ENCODE results near the gene MYO3B.
"Not testable (repeated sequence)": the region's sequence is repeated elsewhere in the genome, so short reads cannot be mapped to it uniquely, and the experiment has no call there.

MYO3B gene

GRCh38 chr2:170669909-170670308 is 492.0 kb downstream of the MYO3B start:
- Histone ChIP-seq H4K20me1 (ENCODE audit: control insufficient read depth, insufficient read depth, low read depth, low read length) (no peaks in the 10 kb centered on the region), H3K9me3 (ENCODE audit: control insufficient read depth, insufficient read depth, low read length) (no peaks in the 10 kb centered on the region), H3F3A (ENCODE audit: control insufficient read depth, insufficient read depth) (no peaks in the 10 kb centered on the region), H3K4me2 (ENCODE audit: low read length) (no peak overlapping the region), H3K36me3 (ENCODE audit: control insufficient read depth, low read length) (no peaks in the 10 kb centered on the region), H3K4me3 (ENCODE audit: low read length) (no peak overlapping the region), H3K27me3 (ENCODE audit: control insufficient read depth, low read length) (0 out of 2 replicates have a peak, but pooled peaks cover 2% of the 10 kb centered on the region), H3K4me1 (ENCODE audit: control insufficient read depth, low read length) (no peaks in the 10 kb centered on the region), H3K79me2 (ENCODE audit: control insufficient read depth, low read length) (no peaks in the 10 kb centered on the region), H3K27ac (ENCODE audit: low read depth, low read length) (no peak overlapping the region), H3K9me2 (replicated peaks; ENCODE audit: control insufficient read depth, low read length) (no peaks in the 10 kb centered on the region)
- TF ChIP-seq CTCF (IDR thresholded peaks at IDR 0.05; ENCODE audit: low read depth, low read length, poor library complexity, severe bottlenecking) (no peak), EZH2phosphoT487 (IDR thresholded peaks at IDR 0.05; ENCODE audit: borderline replicate concordance, low read length) (no peak)

GRCh38 chr2:170670651-170671050 is 492.7 kb downstream of the MYO3B start:
- H4K20me1 ChIP-seq (ENCODE audit: control insufficient read depth, insufficient read depth, low read depth, low read length) = no peaks in the 10 kb centered on the region
- H3K27ac ChIP-seq (ENCODE audit: low read depth, low read length) = no peak overlapping the region
- H3K9me2 ChIP-seq (replicated peaks; ENCODE audit: control insufficient read depth, low read length) = no peaks in the 10 kb centered on the region
- H3K36me3 ChIP-seq (ENCODE audit: control insufficient read depth, low read length) = no peaks in the 10 kb centered on the region
- H3F3A ChIP-seq (ENCODE audit: control insufficient read depth, insufficient read depth) = no peaks in the 10 kb centered on the region
- H3K4me3 ChIP-seq (ENCODE audit: low read length) = no peak overlapping the region
- no peak overlapping the region for H3K4me2 ChIP-seq (ENCODE audit: low read length)
- H3K4me1 ChIP-seq (ENCODE audit: control insufficient read depth, low read length) = no peaks in the 10 kb centered on the region
- H3K9me3 ChIP-seq (ENCODE audit: control insufficient read depth, insufficient read depth, low read length) = no peaks in the 10 kb centered on the region
- no peak for TF ChIP-seq EZH2phosphoT487 (IDR thresholded peaks at IDR 0.05; ENCODE audit: borderline replicate concordance, low read length)
- no peak for TF ChIP-seq CTCF (IDR thresholded peaks at IDR 0.05; ENCODE audit: low read depth, low read length, poor library complexity, severe bottlenecking)
- H3K27me3 ChIP-seq (ENCODE audit: control insufficient read depth, low read length) = 0 out of 2 replicates have a peak, but pooled peaks cover 2% of the 10 kb centered on the region
- no peaks in the 10 kb centered on the region for H3K79me2 ChIP-seq (ENCODE audit: control insufficient read depth, low read length)

- H3K36me3 ChIP-seq (ENCODE audit: control insufficient read depth, low read length) = no peaks in the 10 kb centered on the region
- no peaks in the 10 kb centered on the region for H3K9me3 ChIP-seq (ENCODE audit: control insufficient read depth, insufficient read depth, low read length)
- no peaks in the 10 kb centered on the region for H3K4me1 ChIP-seq (ENCODE audit: control insufficient read depth, low read length)
- TF ChIP-seq CTCF (IDR thresholded peaks at IDR 0.05; ENCODE audit: low read depth, low read length, poor library complexity, severe bottlenecking) = no peak
- no peak for TF ChIP-seq EZH2phosphoT487 (IDR thresholded peaks at IDR 0.05; ENCODE audit: borderline replicate concordance, low read length)
- H4K20me1 ChIP-seq (ENCODE audit: control insufficient read depth, insufficient read depth, low read depth, low read length) = no peaks in the 10 kb centered on the region
- no peaks in the 10 kb centered on the region for H3K79me2 ChIP-seq (ENCODE audit: control insufficient read depth, low read length)
- H3K4me3 ChIP-seq (ENCODE audit: low read length) = no peak overlapping the region
- 0 out of 2 replicates have a peak, but pooled peaks cover 2% of the 10 kb centered on the region for H3K27me3 ChIP-seq (ENCODE audit: control insufficient read depth, low read length)
- H3K27ac ChIP-seq (ENCODE audit: low read depth, low read length) = no peak overlapping the region
- H3F3A ChIP-seq (ENCODE audit: control insufficient read depth, insufficient read depth) = no peaks in the 10 kb centered on the region
- H3K9me2 ChIP-seq (replicated peaks; ENCODE audit: control insufficient read depth, low read length) = no peaks in the 10 kb centered on the region
- H3K4me2 ChIP-seq (ENCODE audit: low read length) = no peak overlapping the region
Observed at GRCh38 chr2:170671079-170671478, 493.1 kb downstream of the MYO3B start.

- H4K20me1 ChIP-seq (ENCODE audit: control insufficient read depth, insufficient read depth, low read depth, low read length); H3K27ac ChIP-seq (ENCODE audit: low read depth, low read length); H3K9me2 ChIP-seq (replicated peaks; ENCODE audit: control insufficient read depth, low read length); H3K9me3 ChIP-seq (ENCODE audit: control insufficient read depth, insufficient read depth, low read length); H3K79me2 ChIP-seq (ENCODE audit: control insufficient read depth, low read length); H3F3A ChIP-seq (ENCODE audit: control insufficient read depth, insufficient read depth); H3K4me1 ChIP-seq (ENCODE audit: control insufficient read depth, low read length); H3K36me3 ChIP-seq (ENCODE audit: control insufficient read depth, low read length); H3K27me3 ChIP-seq (ENCODE audit: control insufficient read depth, low read length); H3K4me2 ChIP-seq (ENCODE audit: low read length); H3K4me3 ChIP-seq (ENCODE audit: low read length): not testable (repeated sequence)
Observed at GRCh38 chr2:170674282-170674681, 496.3 kb downstream of the MYO3B start.

All from DOHH2 (cell line).